HCT116 (cell line): ENCODE results near the gene HSPB8.

Experiments used
- CTCF ChIP-seq, 3 experiments: fragments of 200-600 bp in 1 of 3; sonication (generic) in 1 of 3; IDR thresholded peaks in 2 of 3; conservative IDR thresholded peaks in 1 of 3; 2 replicates each; pipeline ENCODE4 v1.5.1; 2012 to 2017; ENCODE audit warnings: low read depth in 2 of 3, low read length in 2 of 3, antibody characterized with exemption in 1 of 3, borderline replicate concordance in 1 of 3, control low read depth in 1 of 3, mild to moderate bottlenecking in 1 of 3, mixed read lengths in 1 of 3, mixed run types in 1 of 3, moderate library complexity in 1 of 3; ENCODE audit not compliant: insufficient read depth in 1 of 3
- EZH2 ChIP-seq: fragments of 200-600 bp; sonication (generic); IDR thresholded peaks from 2 replicates; pipeline ENCODE4 v1.6.1; 2017; ENCODE audit warnings: antibody characterized with exemption, mixed run types
- EZH2phosphoT487 ChIP-seq: fragments of 200-600 bp; IDR thresholded peaks from 2 replicates; pipeline ENCODE4 v1.6.1; 2018; ENCODE audit warnings: antibody characterized with exemption, borderline replicate concordance
- POLR2A ChIP-seq: IDR thresholded peaks from 2 replicates; pipeline ENCODE4 v1.7.0; 2011; ENCODE audit warnings: borderline replicate concordance; ENCODE audit not compliant: insufficient read depth, insufficient read length; ENCODE audit errors: extremely low read depth
- POLR2AphosphoS5 ChIP-seq: IDR thresholded peaks from 2 replicates; pipeline ENCODE4 v1.6.1; 2011; ENCODE audit warnings: mild to moderate bottlenecking, low read depth, low read length, moderate library complexity
- RAD21 ChIP-seq: IDR thresholded peaks from 2 replicates; pipeline ENCODE4 v1.6.1; 2012; ENCODE audit warnings: low read depth, mild to moderate bottlenecking
- YY1 ChIP-seq: IDR thresholded peaks from 2 replicates; pipeline ENCODE4 v1.6.1; 2011; ENCODE audit warnings: low read length, low read depth, moderate library complexity, mild to moderate bottlenecking; ENCODE audit not compliant: insufficient replicate concordance; ENCODE audit errors: extremely low read depth
- TF ChIP-seq, protein P1 (sequence below): IDR thresholded peaks from 2 replicates; pipeline ENCODE4 v1.6.1; 2012; ENCODE audit warnings: low read depth

GRCh38 chr12:119168721-119169120 is 10.0 kb upstream of the HSPB8 start:
- TF ChIP-seq POLR2A (no peak), CTCF (IDR thresholded peaks at IDR 0.05 in 2 of 3, conservative IDR thresholded peaks at IDR 0.05 in 1 of 3; ENCODE audit: borderline replicate concordance in 1 of 3, insufficient read depth in 1 of 3, low read depth in 2 of 3, low read length in 2 of 3) (no peak), YY1 (no peak), EZH2 (no peak), RAD21 (no peak), POLR2AphosphoS5 (no peak), EZH2phosphoT487 (no peak)
- TF ChIP-seq, protein P1, sequence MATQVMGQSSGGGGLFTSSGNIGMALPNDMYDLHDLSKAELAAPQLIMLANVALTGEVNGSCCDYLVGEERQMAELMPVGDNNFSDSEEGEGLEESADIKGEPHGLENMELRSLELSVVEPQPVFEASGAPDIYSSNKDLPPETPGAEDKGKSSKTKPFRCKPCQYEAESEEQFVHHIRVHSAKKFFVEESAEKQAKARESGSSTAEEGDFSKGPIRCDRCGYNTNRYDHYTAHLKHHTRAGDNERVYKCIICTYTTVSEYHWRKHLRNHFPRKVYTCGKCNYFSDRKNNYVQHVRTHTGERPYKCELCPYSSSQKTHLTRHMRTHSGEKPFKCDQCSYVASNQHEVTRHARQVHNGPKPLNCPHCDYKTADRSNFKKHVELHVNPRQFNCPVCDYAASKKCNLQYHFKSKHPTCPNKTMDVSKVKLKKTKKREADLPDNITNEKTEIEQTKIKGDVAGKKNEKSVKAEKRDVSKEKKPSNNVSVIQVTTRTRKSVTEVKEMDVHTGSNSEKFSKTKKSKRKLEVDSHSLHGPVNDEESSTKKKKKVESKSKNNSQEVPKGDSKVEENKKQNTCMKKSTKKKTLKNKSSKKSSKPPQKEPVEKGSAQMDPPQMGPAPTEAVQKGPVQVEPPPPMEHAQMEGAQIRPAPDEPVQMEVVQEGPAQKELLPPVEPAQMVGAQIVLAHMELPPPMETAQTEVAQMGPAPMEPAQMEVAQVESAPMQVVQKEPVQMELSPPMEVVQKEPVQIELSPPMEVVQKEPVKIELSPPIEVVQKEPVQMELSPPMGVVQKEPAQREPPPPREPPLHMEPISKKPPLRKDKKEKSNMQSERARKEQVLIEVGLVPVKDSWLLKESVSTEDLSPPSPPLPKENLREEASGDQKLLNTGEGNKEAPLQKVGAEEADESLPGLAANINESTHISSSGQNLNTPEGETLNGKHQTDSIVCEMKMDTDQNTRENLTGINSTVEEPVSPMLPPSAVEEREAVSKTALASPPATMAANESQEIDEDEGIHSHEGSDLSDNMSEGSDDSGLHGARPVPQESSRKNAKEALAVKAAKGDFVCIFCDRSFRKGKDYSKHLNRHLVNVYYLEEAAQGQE: no peak
